ENCODE data around the gene SBF2.
A peak's percentile ranks its signal among the peaks of the same experiment; 100 is the strongest.
"Not testable (repeated sequence)": the region's sequence is repeated elsewhere in the genome, so short reads cannot be mapped to it uniquely, and the experiment has no call there.

SBF2 gene

GRCh38 chr11:9947231-9947864 is 346.7 kb downstream of the SBF2 start:
- Histone ChIP-seq H3K27me3 (ENCODE audit: control insufficient read depth, insufficient read depth, low read length) (no peaks in the 10 kb centered on the region), H3K9ac (ENCODE audit: low read length) (no peak overlapping the region), H3K36me3 (ENCODE audit: control insufficient read depth, low read depth, low read length) (no peaks in the 10 kb centered on the region), H3K27ac (ENCODE audit: low read length) (no peak overlapping the region), H3K4me3 (ENCODE audit: low read length) (no peak overlapping the region), H3K4me1 (ENCODE audit: control insufficient read depth, low read depth, low read length) (no peaks in the 10 kb centered on the region), H3K9me3 (ENCODE audit: control insufficient read depth, low read depth, low read length) (no peaks in the 10 kb centered on the region)

DNA sequence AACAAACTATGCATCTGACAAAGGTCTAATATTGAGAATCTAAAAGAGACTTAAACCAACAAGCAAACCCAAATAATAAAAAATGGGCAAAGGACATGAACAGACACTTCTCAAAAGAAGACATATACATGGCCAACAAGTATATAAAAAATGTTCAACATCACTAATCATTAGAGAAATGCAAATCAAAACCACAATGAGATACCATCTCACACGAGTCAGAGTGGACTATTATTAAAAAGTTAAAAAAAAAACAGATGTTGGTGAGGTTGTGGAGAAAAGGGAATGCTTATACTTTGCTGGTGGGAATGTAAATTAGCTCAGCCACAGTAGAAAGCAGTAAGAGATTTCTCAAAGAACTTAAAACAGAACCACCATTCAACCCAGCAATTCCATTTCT is 348.3 kb downstream of the SBF2 start:
- not testable (repeated sequence) for H3K27ac ChIP-seq (ENCODE audit: low read length); H3K27me3 ChIP-seq (ENCODE audit: control insufficient read depth, insufficient read depth, low read length); H3K9ac ChIP-seq (ENCODE audit: low read length); H3K36me3 ChIP-seq (ENCODE audit: control insufficient read depth, low read depth, low read length); H3K9me3 ChIP-seq (ENCODE audit: control insufficient read depth, low read depth, low read length); H3K4me3 ChIP-seq (ENCODE audit: low read length); H3K4me1 ChIP-seq (ENCODE audit: control insufficient read depth, low read depth, low read length)

DNA sequence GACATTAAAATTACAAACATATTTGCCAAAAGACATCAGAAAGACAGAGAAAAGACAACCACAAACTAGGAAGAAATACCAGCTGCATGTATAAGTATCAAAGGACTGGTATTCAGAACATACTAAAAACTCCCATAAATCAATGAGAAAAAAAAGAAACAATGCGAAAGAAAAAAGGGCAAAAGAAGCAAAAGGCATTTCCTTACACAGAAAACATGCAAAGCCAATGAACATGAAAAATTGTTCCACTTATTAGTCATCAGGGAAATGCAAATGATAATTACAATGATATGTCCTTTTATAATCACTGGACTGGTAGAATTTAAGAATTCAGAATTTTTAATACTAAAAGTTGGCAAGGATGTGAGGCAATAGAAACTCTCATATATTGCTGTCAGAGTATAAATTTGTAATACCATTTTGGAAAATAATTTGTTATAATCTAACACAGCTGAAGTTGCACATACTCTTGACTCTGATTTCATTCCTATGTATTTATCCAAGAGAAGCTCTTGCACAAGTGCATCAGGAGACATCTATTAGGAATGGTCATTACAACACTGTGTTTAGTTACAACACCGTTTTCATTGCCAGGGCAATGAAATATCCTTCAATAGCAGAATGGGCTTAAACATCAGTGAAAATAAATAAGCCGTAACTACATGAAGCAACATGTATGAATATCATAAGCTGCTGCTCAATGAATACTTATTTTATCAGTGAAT is 350.5 kb downstream of the SBF2 start:
- H3K4me1 ChIP-seq (ENCODE audit: control insufficient read depth, low read depth, low read length) = no peaks in the 10 kb centered on the region
- no peaks in the 10 kb centered on the region for H3K36me3 ChIP-seq (ENCODE audit: control insufficient read depth, low read depth, low read length)
- H3K9me3 ChIP-seq (ENCODE audit: control insufficient read depth, low read depth, low read length) = no peaks in the 10 kb centered on the region
- no peak overlapping the region for H3K9ac ChIP-seq (ENCODE audit: low read length)
- H3K27me3 ChIP-seq (ENCODE audit: control insufficient read depth, insufficient read depth, low read length) = no peaks in the 10 kb centered on the region
- H3K4me3 ChIP-seq (ENCODE audit: low read length) = no peak overlapping the region
- no peak overlapping the region for H3K27ac ChIP-seq (ENCODE audit: low read length)

DNA sequence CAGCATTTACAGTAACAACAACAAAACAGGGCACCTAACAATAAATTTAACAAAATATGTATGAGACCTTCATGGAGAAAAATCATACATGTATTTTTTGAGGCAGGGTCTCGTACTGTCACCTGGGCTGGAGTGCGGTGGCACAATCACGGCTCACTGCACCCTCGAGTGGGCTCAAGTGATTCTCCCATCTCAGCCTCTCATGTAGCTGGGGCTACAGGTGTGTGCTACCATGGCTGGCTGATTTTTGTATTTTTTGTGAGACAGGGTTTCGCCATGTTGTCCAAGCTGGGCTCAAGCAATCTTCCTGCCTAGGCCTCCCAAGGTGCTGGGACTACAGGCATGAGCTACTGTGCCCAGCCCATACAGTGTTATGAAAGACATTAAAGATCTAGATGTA is 352.0 kb downstream of the SBF2 start:
- Histone ChIP-seq H3K27me3 (ENCODE audit: control insufficient read depth, insufficient read depth, low read length) (no peaks in the 10 kb centered on the region), H3K27ac (ENCODE audit: low read length) (no peak overlapping the region), H3K4me3 (ENCODE audit: low read length) (no peak overlapping the region), H3K9me3 (ENCODE audit: control insufficient read depth, low read depth, low read length) (no peaks in the 10 kb centered on the region), H3K9ac (ENCODE audit: low read length) (no peak overlapping the region), H3K36me3 (ENCODE audit: control insufficient read depth, low read depth, low read length) (no peaks in the 10 kb centered on the region), H3K4me1 (ENCODE audit: control insufficient read depth, low read depth, low read length) (no peaks in the 10 kb centered on the region)

GRCh38 chr11:9939150-9939549 is 354.9 kb downstream of the SBF2 start:
- H3K4me1 ChIP-seq (ENCODE audit: control insufficient read depth, low read depth, low read length); H3K9ac ChIP-seq (ENCODE audit: low read length); H3K9me3 ChIP-seq (ENCODE audit: control insufficient read depth, low read depth, low read length); H3K27me3 ChIP-seq (ENCODE audit: control insufficient read depth, insufficient read depth, low read length); H3K4me3 ChIP-seq (ENCODE audit: low read length); H3K27ac ChIP-seq (ENCODE audit: low read length); H3K36me3 ChIP-seq (ENCODE audit: control insufficient read depth, low read depth, low read length): not testable (repeated sequence)

GRCh38 chr11:9936754-9937153 is 357.3 kb downstream of the SBF2 start:
- Histone ChIP-seq H3K4me3 (ENCODE audit: low read length) (no peak overlapping the region), H3K36me3 (ENCODE audit: control insufficient read depth, low read depth, low read length) (no peaks in the 10 kb centered on the region), H3K27ac (ENCODE audit: low read length) (no peak overlapping the region), H3K27me3 (ENCODE audit: control insufficient read depth, insufficient read depth, low read length) (no peaks in the 10 kb centered on the region), H3K9me3 (ENCODE audit: control insufficient read depth, low read depth, low read length) (no peaks in the 10 kb centered on the region), H3K4me1 (ENCODE audit: control insufficient read depth, low read depth, low read length) (no peaks in the 10 kb centered on the region), H3K9ac (ENCODE audit: low read length) (no peak overlapping the region)

DNA sequence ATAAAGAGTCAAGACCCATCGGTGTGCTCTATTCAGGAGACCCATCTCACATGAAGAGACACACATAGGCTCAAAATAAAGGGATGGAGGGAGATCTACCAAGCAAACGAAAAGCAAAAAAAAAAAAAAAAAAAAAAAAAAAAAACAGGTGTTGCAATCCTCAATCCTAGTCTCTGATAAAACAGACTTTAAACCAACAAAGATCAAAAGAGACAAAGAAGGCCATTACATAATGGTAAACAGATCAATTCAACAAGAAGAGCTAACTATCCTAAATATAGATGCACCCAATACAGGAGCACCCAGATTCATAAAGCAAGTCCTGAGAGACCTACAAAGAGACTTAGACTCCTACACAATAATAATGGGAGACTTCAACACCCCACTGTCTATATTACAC is 361.2 kb downstream of the SBF2 start:
- not testable (repeated sequence) for H3K9me3 ChIP-seq (ENCODE audit: control insufficient read depth, low read depth, low read length); H3K4me1 ChIP-seq (ENCODE audit: control insufficient read depth, low read depth, low read length); H3K27me3 ChIP-seq (ENCODE audit: control insufficient read depth, insufficient read depth, low read length); H3K36me3 ChIP-seq (ENCODE audit: control insufficient read depth, low read depth, low read length); H3K4me3 ChIP-seq (ENCODE audit: low read length); H3K9ac ChIP-seq (ENCODE audit: low read length); H3K27ac ChIP-seq (ENCODE audit: low read length)

- not testable (repeated sequence) for H3K9me3 ChIP-seq (ENCODE audit: control insufficient read depth, low read depth, low read length); H3K36me3 ChIP-seq (ENCODE audit: control insufficient read depth, low read depth, low read length); H3K27me3 ChIP-seq (ENCODE audit: control insufficient read depth, insufficient read depth, low read length); H3K27ac ChIP-seq (ENCODE audit: low read length); H3K9ac ChIP-seq (ENCODE audit: low read length); H3K4me3 ChIP-seq (ENCODE audit: low read length)
- H3K4me1 ChIP-seq (ENCODE audit: control insufficient read depth, low read depth, low read length) = peaks cover 11% of the 10 kb centered on the region
Measured at GRCh38 chr11:9930562-9931331, 363.3 kb downstream of the SBF2 start.

DNA sequence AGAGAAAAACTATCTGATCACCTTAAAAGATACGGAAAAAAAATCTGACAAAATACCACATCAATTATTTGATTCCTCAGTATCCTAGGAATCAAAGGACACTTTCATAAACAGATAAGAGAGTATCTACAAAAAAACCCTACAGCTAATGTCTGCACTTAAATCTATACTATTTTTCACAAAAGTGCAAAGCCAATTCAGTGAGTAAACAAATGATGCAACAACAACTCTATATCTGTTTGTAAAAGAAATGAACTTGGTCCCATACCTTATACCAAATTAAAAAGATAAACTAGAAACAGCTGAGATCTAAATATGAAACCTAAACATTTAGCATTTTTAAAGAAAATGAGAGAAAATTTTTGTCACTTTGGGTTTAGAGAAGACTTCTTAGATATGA is 366.3 kb downstream of the SBF2 start:
- H3K9me3 ChIP-seq (ENCODE audit: control insufficient read depth, low read depth, low read length) = no peaks in the 10 kb centered on the region
- no peaks in the 10 kb centered on the region for H3K27me3 ChIP-seq (ENCODE audit: control insufficient read depth, insufficient read depth, low read length)
- H3K4me1 ChIP-seq (ENCODE audit: control insufficient read depth, low read depth, low read length) = peaks cover 27% of the 10 kb centered on the region

DNA sequence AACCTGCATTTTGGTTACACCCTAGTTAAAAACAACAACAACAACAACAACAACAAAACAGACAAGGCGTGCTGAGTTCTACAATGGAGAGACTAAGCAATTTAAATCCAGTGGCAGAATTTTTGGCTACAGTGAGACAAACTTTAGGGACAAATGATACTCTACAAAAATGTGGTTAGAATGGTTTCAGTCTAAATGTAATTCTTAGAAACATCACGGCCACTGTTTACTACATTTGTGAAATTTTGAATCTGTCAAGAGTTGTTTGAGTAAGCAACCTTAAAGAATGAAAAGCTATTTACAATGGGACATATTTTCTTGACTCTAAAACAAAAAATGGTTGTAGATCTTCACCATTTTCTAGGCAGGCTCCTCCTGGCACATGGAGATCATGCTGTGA is 370.7 kb downstream of the SBF2 start:
- Histone ChIP-seq H3K9me3 (ENCODE audit: control insufficient read depth, low read depth, low read length) (no peaks in the 10 kb centered on the region), H3K27me3 (ENCODE audit: control insufficient read depth, insufficient read depth, low read length) (no peaks in the 10 kb centered on the region), H3K27ac (ENCODE audit: low read length) (peak overlapping the region; percentile 60), H3K4me3 (ENCODE audit: low read length) (peak overlapping the region; percentile 36), H3K9ac (ENCODE audit: low read length) (peak overlapping the region; percentile 50), H3K36me3 (ENCODE audit: control insufficient read depth, low read depth, low read length) (no peaks in the 10 kb centered on the region), H3K4me1 (ENCODE audit: control insufficient read depth, low read depth, low read length) (peaks cover 36% of the 10 kb centered on the region)

More for the DNA sequence above, 366.3 kb downstream of the SBF2 start:
- Histone ChIP-seq H3K27ac (ENCODE audit: low read length) (no peak overlapping the region), H3K9ac (ENCODE audit: low read length) (no peak overlapping the region), H3K36me3 (ENCODE audit: control insufficient read depth, low read depth, low read length) (no peaks in the 10 kb centered on the region), H3K4me3 (ENCODE audit: low read length) (no peak overlapping the region)

DNA sequence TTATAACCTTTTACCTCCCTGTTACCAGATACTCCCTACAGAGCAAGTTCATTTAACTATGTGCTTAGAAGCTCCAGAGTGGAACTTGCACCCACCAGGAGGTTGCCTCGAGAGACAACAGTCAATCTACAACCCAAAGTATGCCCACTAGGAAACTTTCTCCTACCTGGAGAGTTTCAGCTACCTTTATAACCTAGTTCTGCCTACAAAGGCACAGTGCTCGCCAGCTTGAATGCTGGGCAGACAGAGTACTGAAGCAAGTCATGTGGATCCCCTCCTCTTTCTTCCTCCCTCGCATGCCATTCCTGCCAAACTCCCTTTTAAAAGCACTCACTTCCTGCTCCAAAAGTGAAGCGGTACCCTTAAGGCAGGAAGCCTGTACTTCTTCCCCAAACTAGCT is 371.2 kb downstream of the SBF2 start:
- Histone ChIP-seq H3K4me1 (ENCODE audit: control insufficient read depth, low read depth, low read length) (peaks cover 34% of the 10 kb centered on the region), H3K4me3 (ENCODE audit: low read length) (peak overlapping the region; percentile 36), H3K27ac (ENCODE audit: low read length) (peak overlapping the region; percentile 60), H3K9ac (ENCODE audit: low read length) (peak overlapping the region; percentile 50), H3K36me3 (ENCODE audit: control insufficient read depth, low read depth, low read length) (no peaks in the 10 kb centered on the region), H3K27me3 (ENCODE audit: control insufficient read depth, insufficient read depth, low read length) (no peaks in the 10 kb centered on the region), H3K9me3 (ENCODE audit: control insufficient read depth, low read depth, low read length) (no peaks in the 10 kb centered on the region)
